VCaP (cell line): ENCODE results near the gene VSTM2A.
A peak's percentile ranks its signal among the peaks of the same experiment; 100 is the strongest.

Experiments used
- H3K27ac ChIP-seq: fragments of 450-650 bp; 2 replicates; pipeline ENCODE4 v1.5.1; 2017
- TF ChIP-seq, protein P1 (sequence below): fragments of 450-650 bp; conservative IDR thresholded peaks from 2 replicates; pipeline ENCODE4 v1.5.1; 2017; ENCODE audit warnings: mild to moderate bottlenecking, moderate library complexity

VSTM2A gene

DNA sequence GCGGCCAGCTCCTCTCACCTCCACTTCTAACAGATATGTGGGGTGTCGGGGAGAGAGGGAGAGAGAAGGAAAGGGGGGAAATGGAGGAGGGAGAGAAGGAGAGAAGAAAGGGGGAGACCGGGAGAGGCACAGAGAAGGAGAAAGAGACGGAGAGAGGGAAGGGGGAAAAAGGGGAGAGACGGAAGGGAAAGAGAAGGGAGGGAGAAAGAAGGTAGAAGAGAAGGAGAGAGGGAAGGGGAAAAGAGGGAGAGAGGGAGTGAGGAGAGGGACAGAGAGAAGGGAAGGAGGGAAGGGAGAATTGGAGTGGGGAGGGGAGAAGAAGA lies 3.0 kb downstream of the VSTM2A start:
- no peak overlapping the region for H3K27ac ChIP-seq
- TF ChIP-seq, protein P1, sequence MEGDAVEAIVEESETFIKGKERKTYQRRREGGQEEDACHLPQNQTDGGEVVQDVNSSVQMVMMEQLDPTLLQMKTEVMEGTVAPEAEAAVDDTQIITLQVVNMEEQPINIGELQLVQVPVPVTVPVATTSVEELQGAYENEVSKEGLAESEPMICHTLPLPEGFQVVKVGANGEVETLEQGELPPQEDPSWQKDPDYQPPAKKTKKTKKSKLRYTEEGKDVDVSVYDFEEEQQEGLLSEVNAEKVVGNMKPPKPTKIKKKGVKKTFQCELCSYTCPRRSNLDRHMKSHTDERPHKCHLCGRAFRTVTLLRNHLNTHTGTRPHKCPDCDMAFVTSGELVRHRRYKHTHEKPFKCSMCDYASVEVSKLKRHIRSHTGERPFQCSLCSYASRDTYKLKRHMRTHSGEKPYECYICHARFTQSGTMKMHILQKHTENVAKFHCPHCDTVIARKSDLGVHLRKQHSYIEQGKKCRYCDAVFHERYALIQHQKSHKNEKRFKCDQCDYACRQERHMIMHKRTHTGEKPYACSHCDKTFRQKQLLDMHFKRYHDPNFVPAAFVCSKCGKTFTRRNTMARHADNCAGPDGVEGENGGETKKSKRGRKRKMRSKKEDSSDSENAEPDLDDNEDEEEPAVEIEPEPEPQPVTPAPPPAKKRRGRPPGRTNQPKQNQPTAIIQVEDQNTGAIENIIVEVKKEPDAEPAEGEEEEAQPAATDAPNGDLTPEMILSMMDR: no peak

DNA sequence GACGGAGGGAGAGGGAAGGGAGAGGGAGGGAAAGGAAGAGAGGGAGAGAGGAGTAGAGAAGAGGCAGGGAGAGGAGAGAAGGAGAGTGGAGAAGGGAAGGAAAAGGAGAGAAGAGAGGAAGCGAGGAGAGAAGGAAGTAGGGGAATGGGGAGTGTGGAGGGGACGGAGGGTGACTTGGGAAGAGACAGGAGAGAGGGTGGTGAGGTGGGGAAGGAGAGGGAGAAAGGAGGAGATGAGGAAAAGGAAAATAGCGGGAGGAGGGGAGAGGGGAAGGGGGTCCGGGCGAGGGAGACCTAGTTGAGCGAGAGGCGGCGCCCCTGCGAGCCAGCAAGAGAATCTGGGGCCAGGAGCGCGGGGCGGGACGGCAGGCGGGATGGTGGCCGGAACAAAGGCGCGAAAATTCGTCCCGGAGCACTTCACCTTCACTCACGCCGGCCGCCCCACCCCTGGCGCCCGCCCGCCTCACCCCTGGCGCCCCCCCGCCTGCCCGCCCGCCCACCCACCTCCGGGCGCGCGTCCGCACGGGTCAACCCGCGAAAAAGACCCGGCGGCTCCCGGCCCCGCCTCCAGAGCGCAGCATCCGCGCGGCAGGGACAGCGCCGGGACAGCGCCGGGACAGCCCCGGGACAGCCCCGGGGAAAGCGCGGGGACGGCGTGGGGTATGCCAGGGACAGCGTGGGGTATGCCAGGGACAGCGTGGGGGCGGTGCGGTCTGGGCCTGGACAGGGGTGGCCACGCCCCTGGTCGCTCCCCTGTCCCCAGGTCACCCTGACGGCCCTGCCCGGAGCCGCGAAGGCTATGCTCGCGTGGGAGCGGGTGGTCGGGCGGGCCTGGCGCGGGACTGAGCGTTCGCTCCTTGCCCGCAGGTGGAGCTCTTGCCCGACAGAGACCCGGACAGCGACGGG lies 4.2 kb downstream of the VSTM2A start:
- no peak overlapping the region for H3K27ac ChIP-seq
- TF ChIP-seq, protein P1: peak; percentile 64

DNA sequence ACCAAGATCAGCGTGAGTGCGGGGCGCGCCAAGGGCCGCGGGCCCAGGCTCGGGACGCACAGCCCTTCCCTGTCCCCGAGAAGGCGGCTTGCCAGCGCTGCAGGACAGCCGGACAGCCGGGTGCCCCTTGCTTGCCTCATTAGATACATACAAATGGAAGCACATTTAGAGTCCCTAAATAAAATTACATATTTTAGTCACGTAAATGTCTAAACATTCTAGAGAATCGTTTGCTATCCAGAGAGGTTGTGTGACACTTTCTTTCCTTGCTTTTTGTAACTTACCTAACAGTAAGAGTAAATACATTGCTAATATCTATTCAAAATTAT lies 4.8 kb downstream of the VSTM2A start:
- TF ChIP-seq, protein P1: peak; percentile 10; the same call in 1 of the 2 replicates
- H3K27ac ChIP-seq: no peak overlapping the region

DNA sequence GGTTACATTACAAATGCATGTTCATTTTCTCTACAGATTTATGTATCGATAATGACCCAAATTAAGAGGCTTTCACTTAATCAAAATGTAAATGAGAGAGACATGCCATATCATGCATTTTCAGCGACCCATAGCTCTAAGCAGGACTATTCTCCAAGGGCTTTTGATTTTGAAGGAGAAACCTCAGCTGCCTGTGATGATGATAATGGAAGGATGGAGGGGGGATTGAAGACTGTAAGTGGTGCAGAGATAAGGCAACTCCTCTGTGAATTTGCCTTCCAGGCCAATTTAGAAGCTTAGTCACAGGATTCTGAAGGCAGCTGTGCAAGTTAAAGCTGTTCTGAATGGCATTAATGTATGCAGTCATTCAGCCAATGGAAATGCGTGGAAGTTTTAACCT lies 8.3 kb downstream of the VSTM2A start:
- no peak overlapping the region for H3K27ac ChIP-seq
- TF ChIP-seq, protein P1: no peak

DNA sequence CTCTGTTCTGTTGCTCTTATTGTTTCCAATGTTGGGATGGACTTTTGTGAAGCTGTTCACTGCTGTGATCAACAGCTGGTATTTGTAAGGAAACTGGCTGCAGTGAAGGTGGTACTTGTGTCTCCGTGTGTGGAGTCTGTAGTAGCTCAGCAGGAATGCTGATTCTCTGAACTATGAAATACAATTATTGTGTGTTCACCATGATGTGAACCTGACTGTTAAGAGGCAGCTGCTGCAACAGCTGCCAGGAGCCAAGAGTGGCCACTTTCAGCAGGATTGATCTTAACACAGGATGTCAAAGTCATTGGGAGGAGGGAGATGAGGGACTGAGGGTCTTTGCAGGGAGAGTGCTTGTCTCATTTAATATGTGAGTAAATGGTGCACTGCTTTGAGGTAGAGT lies 13.9 kb downstream of the VSTM2A start:
- TF ChIP-seq, protein P1: no peak

DNA sequence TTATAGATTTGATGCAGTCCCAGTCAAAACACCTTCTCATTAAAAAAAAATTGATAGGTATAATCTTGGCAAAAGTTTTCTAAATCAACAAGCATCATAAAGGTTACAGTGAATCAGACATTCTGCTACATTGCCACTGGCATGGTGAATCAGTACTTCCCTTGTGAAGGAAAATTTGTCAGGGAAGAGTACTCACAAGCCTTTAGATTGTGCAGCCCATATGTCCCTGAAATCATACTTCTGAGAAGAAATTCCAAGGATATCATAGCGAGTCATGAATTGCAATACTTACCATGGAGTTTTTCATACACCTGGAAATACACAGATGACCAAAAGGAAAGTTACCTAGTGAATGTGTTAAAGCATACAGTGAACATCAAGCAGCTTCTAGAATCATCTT lies 17.2 kb downstream of the VSTM2A start:
- H3K27ac ChIP-seq: no peak overlapping the region
- TF ChIP-seq, protein P1: no peak

More for the DNA sequence above, 13.9 kb downstream of the VSTM2A start:
- no peak overlapping the region for H3K27ac ChIP-seq

DNA sequence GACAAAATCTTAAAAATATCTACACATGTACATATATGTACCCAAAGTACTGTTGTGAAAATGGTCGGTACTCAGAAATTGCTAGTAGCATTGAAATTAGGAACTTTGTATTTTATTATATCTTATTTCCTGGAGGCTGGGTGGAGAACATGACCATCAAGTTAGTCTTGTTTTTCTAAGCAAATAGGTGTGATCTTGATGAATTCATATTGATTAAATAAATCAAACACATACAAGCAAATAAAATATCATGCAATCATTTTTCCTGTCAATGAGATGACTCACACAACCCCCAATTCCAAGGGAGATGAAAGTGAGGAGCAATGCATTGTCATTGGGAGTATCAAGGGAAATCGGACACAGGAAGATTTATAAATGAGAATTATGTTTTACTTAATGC lies 18.0 kb downstream of the VSTM2A start:
- no peak overlapping the region for H3K27ac ChIP-seq
- TF ChIP-seq, protein P1: no peak
